Inflammatory macrophage treated with lipopolysaccharide for 1 hour (primary cell): ENCODE measurements around the gene CDH4.

Source experiments
- DNase-seq, 2 donors: peaks; one replicate each; pipeline ENCODE4 v3.0.0-alpha.2; 2020 to 2022

CDH4 gene

DNA sequence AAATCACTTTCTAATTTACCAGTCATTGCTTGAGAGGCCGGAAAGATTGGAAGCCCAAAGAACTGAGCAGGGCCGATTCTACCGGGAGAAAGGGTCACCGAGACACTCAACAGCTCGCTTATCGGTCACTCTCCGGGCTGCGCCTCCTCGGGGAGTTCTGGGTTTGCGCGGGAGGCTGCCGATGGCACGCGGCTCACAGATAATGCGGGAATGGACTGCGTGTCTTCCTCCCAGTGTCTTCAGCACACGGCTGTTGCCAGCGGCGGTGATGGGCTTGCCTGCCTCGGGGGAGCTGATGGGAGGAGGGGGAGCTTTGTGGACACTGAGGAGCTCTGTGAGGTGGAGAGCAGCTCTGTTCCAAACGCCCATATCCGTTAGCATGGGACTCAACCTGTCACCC lies 314.6 kb downstream of the CDH4 start:
- DNase-seq, result no peak

DNA sequence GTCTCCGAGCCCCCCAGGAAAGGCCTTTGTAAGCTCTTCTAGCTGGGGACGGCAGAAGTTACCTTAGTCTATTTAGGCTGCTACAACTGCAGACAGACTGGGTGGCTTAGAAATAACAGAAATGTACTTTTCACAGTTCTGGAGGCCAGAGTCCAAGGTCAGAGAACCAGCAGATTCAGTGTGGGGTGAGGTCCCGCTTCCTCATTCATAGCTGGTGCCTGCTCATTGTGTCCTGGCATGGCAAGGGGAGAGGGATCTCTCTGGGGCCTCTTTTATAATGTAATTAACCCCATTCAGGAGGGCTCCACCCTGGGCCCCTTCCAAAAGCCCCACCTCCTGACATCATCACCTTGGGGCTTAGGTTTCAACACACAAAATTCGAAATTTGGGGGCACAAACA lies 315.1 kb downstream of the CDH4 start:
- DNase-seq, result no peak

DNA sequence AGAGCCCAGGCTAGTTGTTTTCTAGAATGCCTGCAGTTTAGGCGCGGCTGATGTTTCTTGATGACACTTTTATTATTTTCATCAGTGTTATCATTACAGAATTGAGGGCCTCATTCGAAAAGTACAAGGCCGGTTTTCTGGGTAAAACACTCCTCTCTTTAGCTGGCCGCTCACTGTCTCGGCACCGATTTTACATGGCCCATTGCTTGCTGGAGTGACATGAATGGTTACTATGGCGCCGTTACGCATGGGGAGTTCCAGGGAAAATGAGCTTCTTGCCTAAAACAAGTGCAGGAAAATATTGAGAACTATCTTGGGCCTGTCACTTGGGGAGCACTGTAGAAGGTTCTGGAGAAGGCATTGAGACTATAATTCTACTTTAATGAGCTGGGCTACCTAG lies 317.8 kb downstream of the CDH4 start:
- DNase-seq, result no peak

DNA sequence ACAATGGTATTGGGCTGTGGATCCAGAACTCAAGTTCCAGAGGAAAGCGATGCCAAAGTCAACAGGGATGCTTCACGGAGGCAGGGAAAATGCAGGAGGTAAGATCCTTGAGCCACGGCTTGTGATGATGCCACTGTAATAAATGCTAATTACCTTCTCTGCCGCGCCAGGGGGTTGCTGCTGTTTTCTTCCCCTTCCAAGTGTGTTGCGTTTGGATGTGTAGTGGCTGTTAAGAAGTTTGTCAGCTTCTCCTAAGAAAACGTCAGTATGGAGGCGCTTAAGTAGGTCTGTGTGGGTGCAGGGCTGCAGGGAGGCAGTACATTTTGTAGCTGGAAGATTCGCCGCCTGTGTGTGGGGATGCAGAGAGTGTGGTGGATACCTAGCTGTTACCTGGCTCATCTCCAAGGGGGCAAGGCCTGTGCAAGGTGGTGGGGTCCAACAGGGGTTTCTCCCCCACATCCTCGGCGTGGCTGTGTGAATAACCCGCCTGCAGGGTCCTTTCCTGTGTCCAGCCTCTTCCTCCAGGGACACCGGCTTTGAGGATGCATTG lies 318.7 kb downstream of the CDH4 start:
- no peak for DNase-seq

DNA sequence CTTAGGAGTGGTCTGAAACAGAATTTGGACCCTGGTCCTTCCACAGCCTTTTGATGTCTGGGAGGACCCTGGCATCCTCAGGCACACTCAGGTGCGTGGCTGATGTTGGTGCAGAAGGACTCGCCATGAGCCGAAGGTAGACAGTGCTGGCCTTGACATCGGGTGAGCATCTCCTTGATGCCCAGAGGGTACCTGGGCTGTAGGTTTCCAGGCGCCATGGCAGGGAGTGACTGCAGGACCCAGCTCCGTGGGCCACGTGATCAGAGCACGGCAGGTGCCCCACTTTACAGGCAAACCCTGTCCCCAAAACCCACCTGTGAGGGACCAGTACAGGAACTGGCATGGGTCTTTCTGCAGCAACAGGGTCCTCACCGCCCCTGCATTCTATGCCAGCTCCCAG lies 319.2 kb downstream of the CDH4 start:
- DNase-seq, result no peak

DNA sequence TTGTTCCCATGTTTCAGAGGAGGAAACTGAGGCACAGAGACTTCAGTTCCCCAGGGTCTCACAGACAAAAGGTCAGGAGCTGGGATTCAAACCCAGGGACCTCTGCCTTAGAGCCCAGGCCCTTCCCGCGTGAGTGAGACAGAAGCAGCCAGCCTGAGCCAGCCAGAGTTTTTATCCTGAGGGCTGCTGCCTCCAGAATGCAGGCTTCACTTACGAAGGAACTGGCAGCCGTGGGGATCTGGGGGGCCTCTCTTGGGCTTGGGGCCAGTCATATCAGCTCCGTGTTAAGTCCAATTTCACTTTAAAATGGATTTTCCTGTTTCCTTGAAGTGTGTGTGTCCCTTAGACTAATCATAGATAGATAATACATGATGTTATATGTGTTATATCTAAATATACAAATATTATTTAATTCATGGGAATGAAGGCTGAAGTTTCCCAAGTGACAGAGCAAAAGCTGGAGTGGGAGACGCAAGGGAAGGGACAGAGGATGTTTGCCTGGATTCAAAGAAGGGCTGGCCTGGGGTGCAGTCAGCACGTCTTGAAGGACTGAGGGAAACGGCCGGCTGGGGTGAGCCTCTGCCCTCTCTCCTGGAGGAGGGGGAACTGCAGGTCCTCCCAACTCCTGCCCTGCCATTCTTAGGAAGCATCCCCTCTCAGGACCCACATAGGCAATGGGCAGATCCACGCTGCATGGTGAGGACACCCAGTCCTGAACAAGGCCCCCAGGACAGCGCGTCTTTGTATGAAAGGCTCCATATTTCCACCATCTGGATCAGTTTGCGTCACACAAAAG lies 320.1 kb downstream of the CDH4 start:
- no peak for DNase-seq

DNA sequence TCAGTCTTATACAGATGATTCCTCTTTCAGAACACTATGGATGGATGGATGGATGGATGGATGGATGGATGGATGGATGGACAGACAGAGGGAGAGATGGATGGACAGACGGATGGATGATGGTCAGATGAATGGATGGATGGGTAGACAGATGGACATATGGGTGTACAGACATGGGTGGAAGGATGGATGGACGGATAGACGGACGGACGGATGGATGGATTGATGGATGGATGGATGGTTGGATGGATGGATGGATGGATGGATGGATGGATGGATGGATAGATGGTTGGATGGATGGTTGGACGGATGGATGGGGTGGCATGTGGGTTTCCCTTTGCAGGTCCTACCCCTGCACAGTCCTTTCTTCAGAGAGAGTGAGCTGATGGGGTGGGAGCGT lies 320.7 kb downstream of the CDH4 start:
- no peak for DNase-seq

DNA sequence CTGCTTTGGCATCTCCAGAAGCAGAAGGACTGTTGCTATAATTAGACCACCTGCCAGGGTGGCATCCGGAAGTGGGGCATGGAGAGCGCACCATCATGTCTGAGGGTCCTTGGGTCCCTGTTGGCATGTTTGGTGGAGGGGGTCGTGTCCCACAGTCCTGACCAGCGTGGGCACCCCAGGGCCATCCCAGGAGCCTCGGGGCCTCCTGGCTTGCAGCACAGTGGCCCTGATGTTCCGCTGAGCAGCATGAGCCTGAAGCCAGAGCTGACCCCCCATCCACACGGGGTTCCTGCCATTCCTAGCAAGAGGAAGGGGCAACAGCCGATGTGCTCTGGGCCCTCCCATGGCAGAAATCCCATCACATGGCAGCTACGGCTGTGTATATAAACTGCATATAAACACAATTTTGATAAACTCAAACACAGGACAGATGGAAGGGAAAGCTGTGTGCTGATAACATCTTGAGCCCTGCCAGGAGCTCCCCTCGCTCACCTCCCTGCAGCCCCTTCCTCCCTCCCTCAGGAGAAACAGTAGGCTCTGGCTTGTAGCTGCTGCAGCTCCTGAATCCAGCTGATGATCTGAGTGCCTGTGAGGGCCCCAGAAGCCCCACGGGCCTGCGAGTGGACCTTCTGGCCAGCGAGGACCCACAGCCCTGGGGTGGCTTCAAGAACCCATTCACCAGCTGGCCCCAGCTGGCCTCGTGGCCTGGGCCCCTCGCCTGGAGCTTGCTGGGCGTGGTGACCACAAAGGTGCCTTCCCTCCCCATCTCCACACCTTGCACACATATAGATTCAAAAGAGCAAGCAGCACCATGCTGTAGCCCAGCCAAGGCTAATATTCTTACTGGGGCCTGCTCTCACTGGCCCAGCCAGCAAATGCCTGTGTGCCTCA lies 321.6 kb downstream of the CDH4 start:
- no peak for DNase-seq

DNA sequence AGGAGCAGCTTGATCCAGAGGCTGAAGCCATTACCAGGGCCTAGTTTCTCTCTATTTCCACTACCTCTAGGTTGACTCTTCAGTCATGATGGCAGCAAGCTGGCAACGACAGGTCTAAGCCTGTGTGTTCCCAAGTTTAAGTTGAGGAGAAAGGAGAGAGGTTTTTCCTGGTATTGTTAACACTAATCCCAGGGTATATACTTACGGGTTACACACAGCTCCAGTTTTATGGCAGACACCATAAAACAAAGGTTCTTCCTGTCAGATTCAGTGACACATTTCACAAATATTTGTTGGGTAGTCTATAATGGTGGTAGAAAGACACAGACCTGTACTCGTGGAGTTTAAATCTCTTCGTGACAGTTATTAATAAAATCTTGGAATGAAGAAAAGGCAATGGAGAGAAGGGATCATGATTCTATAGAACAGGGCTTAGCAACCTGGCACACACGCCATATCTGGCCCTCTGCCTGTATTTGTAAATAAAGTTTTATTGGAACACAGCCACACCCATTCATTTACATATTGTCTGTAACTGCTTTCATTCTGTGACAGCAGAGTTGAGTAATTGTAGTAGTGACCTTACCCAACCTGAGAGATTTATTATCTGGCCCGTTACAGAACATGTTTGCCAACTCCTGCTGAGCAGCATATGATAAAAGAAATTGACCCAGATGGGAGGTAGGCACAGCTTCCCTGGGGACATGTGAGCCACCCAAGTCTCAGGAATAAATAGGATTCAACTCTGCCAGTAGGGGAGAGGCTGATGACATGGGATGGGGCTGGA lies 323.3 kb downstream of the CDH4 start:
- DNase-seq, result no peak

DNA sequence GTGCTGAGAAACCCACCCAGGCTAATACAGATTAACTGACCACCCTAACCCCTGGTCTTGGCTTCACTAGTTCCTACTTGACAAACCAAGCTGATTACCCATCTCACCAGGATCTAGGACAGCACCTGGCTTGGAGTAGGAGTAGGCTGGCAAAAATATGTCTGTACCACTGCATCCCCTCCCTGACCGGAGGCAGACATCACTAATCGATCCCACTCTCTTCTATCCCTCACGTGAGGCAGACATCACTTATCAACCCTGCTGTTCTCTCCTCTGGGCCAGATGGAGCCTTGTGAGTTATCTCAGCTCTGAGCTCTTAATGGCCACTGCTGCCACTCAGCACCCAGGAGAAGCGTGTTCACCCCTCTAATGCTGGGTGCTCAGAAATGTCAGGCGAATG lies 324.3 kb downstream of the CDH4 start:
- DNase-seq, result no peak

DNA sequence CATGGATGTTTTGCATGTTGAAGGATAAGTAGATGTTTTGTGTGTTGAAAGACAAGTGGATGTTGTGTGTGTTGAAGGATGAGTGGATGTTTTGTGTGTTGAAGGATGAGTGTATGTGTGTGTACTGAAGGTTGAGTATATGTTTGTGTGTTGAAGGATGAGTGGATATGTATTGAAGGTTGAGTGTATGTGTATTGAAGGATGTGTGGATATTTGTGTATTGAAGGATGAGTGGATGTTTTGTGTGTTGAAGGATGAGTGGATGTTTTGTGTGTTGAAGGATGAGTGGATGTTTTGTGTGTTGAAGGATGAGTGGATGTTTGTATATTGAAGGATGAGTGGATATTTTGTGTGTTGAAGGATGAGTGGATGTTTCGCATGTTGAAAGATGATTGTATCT lies 325.0 kb downstream of the CDH4 start:
- DNase-seq, result no peak

DNA sequence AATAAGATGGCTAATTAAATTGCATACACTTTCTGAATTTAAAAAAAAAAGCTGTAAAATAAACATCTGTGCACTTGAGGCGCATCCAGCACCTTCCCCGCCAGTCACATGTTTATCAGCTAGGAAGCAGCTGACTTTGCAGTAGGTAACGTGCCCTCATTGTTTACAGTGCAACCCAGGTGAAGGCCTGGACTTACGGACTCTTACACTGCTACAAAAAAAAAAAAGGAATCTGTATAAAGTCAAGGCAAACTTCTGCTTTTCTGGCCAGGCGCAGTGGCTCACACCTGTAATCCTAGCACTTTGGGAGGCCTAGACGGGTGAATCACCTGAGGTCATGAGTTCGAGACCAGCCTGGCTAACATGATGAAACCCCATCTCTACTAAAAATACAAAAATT lies 327.8 kb downstream of the CDH4 start:
- no peak for DNase-seq

DNA sequence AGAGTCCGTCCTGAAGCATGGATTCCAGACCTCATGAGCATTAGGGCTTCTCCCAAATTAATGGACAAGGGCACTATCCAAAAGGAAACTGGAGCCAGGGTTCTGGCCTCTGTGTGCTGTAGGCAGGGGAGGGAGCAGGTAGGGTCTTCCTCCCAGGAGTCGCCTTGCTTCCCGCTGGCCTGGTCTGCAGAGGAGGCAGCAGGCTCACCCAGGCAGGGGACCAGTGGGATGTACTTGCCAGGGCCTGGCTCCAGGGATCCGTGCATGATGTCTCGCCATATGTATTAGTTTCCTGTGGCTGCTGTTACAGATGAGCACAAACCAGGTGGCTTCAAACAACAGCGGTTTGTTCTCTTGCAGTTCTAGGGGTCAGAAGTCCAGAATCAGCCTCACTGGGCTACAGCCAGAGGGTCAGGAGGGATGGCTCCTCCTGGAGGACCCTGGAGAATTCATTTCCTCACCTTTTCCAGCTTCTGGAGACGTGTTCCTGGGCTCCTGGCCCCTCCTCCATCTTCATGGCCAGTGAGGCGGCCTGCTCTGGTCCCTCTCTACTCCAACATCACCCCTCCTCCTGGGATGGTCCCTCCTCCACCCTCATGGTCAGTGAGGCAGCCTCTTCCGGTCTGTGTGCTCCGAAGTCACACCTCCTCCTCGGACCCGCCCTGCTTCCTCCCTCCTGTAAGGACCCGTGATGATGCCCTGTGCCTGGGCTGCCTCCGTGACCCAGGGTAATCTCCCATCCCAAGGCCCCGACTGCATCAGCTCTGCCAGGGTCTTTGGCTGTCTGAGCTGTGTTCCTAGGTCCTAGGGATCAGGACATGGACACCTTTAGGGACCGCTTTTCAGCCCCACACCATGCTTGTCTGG lies 329.1 kb downstream of the CDH4 start:
- DNase-seq, result no peak

DNA sequence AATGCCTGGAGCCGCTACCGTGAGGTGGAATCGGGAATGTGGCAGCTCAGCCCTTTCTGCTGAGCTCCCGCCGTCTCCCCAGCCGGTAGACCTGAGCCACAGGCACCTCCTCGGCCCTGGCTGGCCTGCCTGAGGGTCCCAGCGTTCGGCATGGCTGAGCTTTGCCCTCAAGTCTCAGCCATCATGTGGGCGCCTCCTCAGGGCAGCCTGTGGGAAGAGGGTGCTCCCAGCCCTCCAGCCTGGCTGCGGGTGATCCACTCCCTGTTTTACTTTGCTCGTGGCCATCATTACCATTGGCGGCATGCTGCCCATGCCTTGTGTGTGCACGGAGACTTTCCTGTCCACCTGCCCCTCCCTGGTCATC lies 329.7 kb downstream of the CDH4 start:
- DNase-seq, result no peak

DNA sequence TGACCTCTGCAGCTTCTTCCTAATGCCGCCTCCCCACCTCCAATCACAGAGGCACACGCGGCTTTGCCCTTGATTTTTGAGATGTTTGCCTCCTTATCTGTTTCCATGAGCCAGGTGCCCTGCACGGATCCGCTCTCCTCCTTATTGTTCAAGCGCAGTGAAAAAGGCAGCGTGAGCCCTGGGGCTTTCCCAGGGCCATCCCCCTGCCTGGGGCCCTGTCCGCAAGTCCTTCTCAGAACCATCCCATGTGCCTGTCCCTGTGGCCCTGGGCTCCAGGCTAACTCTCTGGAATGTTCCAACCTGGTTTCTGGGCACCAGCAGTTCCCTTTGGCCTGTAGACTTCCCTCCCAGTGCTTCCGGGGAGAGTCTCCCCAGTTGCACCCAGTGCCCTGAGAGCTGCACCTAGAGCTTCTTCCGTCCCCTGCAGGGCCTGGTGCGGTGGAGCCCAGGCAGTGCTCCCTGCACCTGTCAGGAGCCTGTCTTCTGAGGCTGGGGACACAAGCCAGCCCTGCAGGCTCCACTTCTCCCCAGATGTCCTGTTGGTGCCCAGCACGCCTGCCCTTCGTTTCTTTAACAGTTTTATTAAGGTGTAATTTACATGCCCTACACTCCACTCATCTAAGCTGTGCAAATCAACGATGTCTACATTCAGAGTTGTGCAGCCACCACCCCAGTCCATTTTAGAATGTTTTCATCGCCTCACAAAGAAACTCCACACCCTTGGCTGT lies 330.3 kb downstream of the CDH4 start:
- DNase-seq, result no peak

DNA sequence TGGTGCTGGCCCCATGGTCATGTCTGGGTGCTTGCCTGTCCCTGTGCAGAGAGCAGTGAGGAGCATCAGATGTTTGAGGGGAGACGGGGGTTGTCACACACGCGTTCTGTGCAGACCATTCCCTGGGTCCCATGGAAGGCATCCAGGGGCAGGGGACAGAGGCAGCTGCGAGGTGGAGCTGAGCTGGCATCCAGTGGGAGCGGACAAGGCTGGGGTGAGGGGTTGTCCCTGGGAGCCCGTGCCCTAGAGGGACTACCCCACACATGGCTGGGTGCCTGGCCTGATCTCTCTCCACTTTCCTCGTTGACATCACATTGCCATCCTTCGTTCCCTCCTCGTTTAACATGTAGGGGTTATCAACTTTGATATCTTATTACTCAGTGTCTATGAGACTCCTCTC lies 331.3 kb downstream of the CDH4 start:
- no peak for DNase-seq

DNA sequence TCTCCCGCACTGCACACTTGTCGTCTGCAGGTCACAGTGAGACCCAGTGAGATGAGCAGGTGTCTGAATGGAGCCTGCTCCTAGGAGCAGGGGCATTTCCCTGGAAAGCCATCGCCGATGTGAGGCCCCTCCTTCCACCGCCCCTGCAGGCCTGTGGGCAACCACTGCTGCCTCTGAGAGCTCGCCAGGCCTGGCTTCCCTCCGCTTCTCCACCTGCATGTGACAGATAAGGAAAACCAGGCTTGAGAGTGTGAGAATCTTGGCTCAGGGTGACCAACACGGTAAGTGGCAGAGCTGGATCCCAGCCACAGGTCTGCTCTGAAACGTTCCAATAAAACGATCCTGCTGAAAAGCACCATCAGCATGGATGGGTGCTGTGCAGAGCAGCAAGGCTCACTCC lies 332.8 kb downstream of the CDH4 start:
- DNase-seq, result no peak

DNA sequence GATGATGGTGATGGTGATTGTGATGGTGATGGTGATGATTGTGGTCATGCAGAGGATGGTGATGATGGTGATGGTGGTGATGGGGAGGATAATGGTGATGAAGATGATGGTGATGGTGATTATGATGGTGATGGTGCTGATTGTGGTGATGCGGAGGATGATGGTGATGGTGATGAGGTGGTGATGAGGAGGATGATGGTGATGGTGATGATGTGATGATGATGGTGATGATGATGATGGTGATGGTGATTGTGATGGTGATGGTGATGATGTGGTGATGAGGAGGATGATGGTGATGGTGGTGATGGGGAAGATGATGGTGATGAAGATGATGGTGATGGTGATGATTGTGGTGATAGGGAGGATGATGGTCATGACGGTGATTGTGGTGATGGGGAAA lies 333.7 kb downstream of the CDH4 start:
- no peak for DNase-seq

DNA sequence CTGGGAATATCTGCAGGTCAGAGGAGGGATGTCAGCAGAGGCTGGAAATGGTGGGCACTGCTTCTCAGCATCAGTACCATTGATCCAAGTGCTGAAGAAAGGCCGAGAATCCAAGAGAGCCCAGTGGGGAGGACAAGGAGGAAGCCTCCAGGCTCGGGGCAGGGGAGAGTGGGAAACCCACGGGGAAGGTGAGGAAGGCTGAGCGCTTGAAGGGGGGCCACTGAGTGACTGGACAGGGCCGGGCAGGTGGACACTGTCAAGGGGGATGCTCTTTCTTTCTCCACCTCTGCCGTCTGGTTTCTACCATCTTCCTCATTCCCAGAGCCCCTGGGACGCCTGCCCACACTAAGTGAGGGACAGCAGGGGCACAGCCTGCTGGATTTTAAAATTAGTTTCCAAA lies 335.0 kb downstream of the CDH4 start:
- DNase-seq, result no peak

DNA sequence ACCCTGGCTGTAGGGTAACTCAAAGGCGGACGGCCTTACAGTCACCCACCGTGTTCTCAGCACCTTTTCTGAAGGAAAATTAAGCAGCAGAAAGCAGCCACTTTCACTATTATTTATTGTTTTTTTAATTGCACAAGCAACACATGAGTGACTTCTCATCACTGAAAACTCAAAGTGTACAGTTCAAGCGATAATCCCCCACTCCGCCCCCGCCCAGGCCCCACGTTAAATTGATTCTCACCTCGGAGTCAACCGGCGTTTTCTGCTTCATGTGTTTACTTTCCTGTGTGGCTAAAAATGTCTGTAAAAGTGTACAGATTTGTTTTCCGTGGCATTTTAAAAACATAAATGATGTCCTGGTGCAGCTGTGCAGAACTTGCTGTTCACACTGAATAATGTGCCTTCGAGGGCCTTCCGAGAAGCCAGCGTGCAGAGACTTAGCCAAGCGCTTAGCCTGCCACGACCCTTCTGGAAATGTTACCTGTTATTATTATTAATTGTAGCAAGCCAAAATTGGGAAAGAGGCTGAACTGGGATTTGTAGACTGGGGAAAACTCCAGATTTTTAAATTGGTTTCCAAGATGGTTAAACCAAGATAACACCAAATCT lies 335.7 kb downstream of the CDH4 start:
- DNase-seq, result no peak
